ENCODE data around the gene UBLCP1.

UBLCP1 gene

DNA sequence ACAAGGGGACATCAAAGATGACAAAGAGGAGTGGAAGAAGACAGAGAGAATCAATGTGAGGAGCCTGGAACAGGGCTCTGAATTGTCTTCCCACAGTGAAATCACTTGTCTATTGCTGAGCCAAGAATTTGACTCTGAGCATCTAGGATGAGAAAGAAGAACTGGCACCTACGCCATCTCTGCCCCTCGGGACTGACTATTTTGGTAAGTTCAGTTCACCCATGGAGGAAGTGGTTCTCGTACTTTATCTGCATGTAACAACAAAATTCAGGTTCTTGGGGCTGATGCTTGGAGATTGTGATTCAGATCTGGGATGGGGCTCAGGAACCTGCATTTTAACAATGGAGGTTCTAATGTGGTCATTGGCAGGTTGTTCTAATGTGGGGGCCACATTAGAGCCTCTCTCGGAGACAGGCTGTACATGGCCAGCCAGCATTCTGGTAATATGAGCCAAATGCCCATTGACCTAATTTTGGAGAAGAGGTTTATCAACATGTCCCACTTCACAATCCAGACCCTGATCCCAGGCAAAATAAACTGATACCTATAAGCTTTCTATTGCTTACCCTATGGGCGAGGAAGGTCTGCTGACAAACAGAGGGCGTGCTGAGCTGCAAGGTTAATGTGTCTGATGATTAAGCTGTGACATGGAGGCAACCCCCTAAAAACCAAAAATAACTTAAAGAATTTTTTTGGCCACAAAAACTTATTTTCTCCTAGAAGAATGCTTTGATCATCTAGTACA, 69.9 kb downstream of the UBLCP1 start:
- Mint-ChIP-seq H3K4me1 (ENCODE audit: low read depth) (peaks cover 57% of the 10 kb centered on the region), H3K36me3 (ENCODE audit: low read depth) (peaks cover 6% of the 10 kb centered on the region), H3K27ac (no peak overlapping the region), H3K9me3 (peaks cover 14% of the 10 kb centered on the region), H3K4me3 (peak overlapping the region; percentile 76), H3K27me3 (ENCODE audit: low read depth) (peaks cover 43% of the 10 kb centered on the region)
- DNase-seq (ENCODE audit: low spot score): no peak

GRCh38 chr5:159333545-159333925, 70.4 kb downstream of the UBLCP1 start:
- Mint-ChIP-seq H3K36me3 (ENCODE audit: low read depth) (peaks cover 8% of the 10 kb centered on the region), H3K27ac (no peak overlapping the region), H3K27me3 (ENCODE audit: low read depth) (peaks cover 37% of the 10 kb centered on the region), H3K4me1 (ENCODE audit: low read depth) (peaks cover 62% of the 10 kb centered on the region), H3K4me3 (no peak overlapping the region), H3K9me3 (peaks cover 19% of the 10 kb centered on the region)
- DNase-seq (ENCODE audit: low spot score): no peak

Measured in T-helper 2 cell treated with Interferon-gamma antibody and Interleukin-4, amounts not matched to agents 5 μg/mL and 100 μg/mL, for 36 hours (primary cell).